Adipocyte (in vitro differentiated cells): ENCODE results near the gene TXNL4A.

Experiments used
- DNase-seq: peaks from one replicate; pipeline ENCODE4 v3.0.0-alpha.2; 2015; ENCODE audit warnings: low read depth
- H3K27me3 ChIP-seq: replicated peaks from 2 replicates; pipeline ENCODE4 v1.7.0; 2013; ENCODE audit warnings: mild to moderate bottlenecking, low read length, moderate library complexity; ENCODE audit not compliant: control insufficient read depth, insufficient read depth
- H3K36me3 ChIP-seq: 2 replicates; pipeline ENCODE4 v1.7.0; 2013; ENCODE audit warnings: low read length, mild to moderate bottlenecking, moderate library complexity; ENCODE audit not compliant: control insufficient read depth, insufficient read depth, severe bottlenecking
- H3K4me1 ChIP-seq: 2 replicates; pipeline ENCODE4 v1.7.0; 2013; ENCODE audit warnings: mild to moderate bottlenecking, low read length, moderate library complexity; ENCODE audit not compliant: control insufficient read depth, insufficient read depth
- H3K4me3 ChIP-seq: 2 replicates; pipeline ENCODE4 v1.7.0; 2013; ENCODE audit warnings: mild to moderate bottlenecking, low read length, moderate library complexity
- H3K9ac ChIP-seq: 2 replicates; pipeline ENCODE4 v1.7.0; 2013; ENCODE audit warnings: mild to moderate bottlenecking, low read length, moderate library complexity
- H3K9me3 ChIP-seq: 2 replicates; pipeline ENCODE4 v1.7.0; 2013; ENCODE audit warnings: mild to moderate bottlenecking, low read length, moderate library complexity; ENCODE audit not compliant: control insufficient read depth

Gene TXNL4A

DNA sequence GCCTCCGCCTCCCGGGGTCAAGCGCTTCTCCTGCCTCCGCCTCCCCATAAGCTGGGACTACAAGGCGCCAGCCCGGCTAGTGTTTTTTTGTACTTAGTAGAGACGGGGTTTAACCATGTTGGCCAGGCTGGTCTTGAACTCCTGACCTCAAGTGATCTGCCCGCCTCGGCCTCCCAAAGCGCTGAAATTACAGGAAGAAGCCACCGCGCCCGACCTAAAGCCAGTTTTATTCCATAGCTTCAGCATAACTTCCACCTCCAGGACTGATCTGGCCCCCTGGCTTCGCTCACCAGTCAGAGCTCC lies 783 bp upstream of the TXNL4A start:
- H3K36me3 ChIP-seq: peaks cover 16% of the 10 kb centered on the region
- H3K4me1 ChIP-seq: peaks cover 16% of the 10 kb centered on the region
- H3K27me3 ChIP-seq: no peaks in the 10 kb centered on the region
- H3K4me3 ChIP-seq: peak overlapping the region; percentile 97
- H3K9ac ChIP-seq: peak overlapping the region; percentile 98
- DNase-seq: no peak
- H3K9me3 ChIP-seq: no peaks in the 10 kb centered on the region

DNA sequence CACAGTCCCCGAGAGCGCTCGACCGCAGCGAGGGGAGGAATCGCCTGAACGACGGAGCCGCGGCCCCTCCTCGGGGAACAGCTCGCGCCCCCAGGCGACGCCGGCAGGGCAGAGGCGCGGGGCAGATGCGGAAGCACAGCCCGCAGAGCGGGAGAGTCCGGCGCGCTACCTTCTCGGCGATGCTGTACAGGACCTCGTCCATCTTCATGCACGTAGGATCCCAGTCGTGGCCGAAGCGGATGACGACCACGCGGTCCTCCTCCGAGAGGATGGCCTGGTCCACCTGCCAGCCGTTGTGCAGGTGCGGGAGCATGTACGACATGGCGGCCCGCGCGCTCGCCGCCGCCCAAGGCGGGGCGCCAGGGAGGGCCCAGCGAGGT lies 302 bp downstream of the TXNL4A start:
- peak overlapping the region; percentile 97 for H3K4me3 ChIP-seq
- H3K4me1 ChIP-seq: peaks cover 16% of the 10 kb centered on the region
- peak; percentile 81 for DNase-seq
- peak overlapping the region; percentile 98 for H3K9ac ChIP-seq
- peaks cover 17% of the 10 kb centered on the region for H3K36me3 ChIP-seq
- no peaks in the 10 kb centered on the region for H3K9me3 ChIP-seq
- H3K27me3 ChIP-seq: no peaks in the 10 kb centered on the region

DNA sequence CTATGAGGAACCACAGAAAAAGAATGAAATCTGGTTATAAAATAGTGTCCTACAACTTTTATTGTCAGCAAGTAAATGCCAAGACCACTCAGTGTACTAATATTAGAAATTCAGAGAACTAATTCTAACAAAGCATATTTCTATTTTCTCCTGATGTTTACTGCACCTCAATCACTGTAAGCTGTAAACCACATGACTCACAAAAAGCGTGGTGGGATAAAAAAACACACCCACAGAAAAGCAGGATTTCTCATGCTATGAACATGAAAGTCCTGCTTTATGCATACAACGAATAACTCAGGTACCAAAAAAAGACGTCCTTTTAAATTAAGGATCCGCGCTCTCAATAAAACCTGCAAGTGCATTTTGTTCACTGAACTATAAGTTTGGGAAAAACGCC lies 797 bp downstream of the TXNL4A start:
- peak; percentile 45 for DNase-seq
- Histone ChIP-seq H3K36me3 (peaks cover 17% of the 10 kb centered on the region), H3K27me3 (no peaks in the 10 kb centered on the region), H3K4me1 (peaks cover 20% of the 10 kb centered on the region), H3K9ac (peak overlapping the region; percentile 98), H3K4me3 (peak overlapping the region; percentile 97), H3K9me3 (no peaks in the 10 kb centered on the region)

DNA sequence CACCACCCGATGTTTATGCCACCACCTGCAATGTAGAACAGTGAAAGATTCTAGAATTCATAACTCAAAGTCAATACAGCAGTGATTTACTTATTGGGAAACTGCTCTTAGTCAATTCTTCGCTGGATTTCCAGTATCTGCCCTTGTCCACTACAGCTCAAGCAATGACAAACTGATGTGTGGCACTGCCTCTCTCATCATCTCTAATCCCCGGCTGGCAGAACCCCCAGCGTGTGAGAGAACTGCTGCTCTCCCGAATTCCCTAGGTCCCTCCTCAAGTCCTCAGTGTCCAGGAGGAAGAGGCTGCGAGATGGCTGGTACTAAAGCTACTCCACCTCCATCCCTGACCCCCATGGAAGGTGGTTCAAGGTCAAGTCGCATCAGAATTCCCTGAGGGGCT lies 1.6 kb downstream of the TXNL4A start:
- no peaks in the 10 kb centered on the region for H3K27me3 ChIP-seq
- H3K36me3 ChIP-seq: peaks cover 17% of the 10 kb centered on the region
- H3K9ac ChIP-seq: peak overlapping the region; percentile 98
- DNase-seq: peak; percentile 22
- H3K4me1 ChIP-seq: peaks cover 20% of the 10 kb centered on the region
- peak overlapping the region; percentile 97 for H3K4me3 ChIP-seq
- H3K9me3 ChIP-seq: no peaks in the 10 kb centered on the region

DNA sequence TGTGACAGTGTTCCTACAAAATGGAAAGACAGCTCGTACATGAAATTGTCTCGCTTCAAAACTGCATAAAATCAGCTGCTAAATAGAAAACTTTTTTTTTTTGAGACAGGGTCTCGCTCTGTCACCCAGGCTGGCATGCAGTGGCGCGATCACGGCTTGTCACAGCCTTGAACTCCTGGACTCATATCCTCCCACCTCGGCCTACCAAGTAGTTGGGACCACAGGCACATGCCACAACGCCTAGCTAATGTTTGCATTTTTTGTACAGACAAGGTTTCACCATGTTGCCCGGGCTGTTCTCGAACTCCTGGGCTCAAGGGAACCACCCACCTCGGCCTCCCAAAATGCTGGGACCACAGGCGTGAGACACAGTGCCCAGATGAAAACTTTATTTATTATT lies 3.2 kb downstream of the TXNL4A start:
- H3K36me3 ChIP-seq: peaks cover 17% of the 10 kb centered on the region
- no peak overlapping the region for H3K4me3 ChIP-seq
- no peak for DNase-seq
- H3K9me3 ChIP-seq: no peaks in the 10 kb centered on the region
- no peaks in the 10 kb centered on the region for H3K27me3 ChIP-seq
- H3K4me1 ChIP-seq: peaks cover 20% of the 10 kb centered on the region
- H3K9ac ChIP-seq: no peak overlapping the region

DNA sequence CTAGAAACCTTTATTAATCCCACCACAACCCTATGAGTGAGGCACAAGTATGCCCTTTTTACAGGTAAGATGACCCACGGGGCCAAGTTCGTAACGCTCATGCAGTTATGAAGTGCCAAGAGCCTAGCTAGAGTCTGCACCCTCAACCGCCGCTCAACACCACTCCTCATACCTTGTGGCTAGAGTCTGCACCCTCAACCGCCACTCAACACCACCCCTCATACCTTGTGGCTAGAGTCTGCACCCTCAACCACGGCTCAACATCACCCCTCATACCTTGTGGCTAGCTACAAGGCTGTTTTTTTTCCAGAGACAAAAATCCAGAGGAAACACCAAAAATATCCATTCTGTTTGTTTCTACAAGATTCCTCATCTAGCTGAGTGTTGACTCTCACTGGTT lies 4.6 kb downstream of the TXNL4A start:
- H3K36me3 ChIP-seq: peaks cover 20% of the 10 kb centered on the region
- DNase-seq: no peak
- no peak overlapping the region for H3K9ac ChIP-seq
- no peaks in the 10 kb centered on the region for H3K9me3 ChIP-seq
- H3K4me3 ChIP-seq: no peak overlapping the region
- H3K4me1 ChIP-seq: peaks cover 20% of the 10 kb centered on the region
- no peaks in the 10 kb centered on the region for H3K27me3 ChIP-seq

DNA sequence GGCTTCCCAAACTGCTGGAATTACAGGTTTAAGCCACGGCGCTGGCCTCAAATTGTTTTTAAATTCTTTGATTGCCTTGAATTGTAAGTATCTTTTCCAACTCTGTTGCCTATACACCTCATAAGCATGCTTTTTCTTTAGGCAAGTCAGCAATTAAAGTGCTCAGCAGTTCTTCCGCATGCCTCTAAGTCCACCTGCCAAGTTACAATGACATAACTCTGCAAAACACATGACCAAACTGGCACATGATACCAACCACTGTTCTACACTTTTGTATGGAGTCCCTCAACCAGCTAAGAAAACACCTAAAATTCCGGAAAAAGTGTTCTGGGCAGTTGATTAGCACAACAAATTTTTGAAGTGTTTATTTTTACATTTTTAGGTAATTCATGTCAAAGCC lies 5.1 kb downstream of the TXNL4A start:
- no peaks in the 10 kb centered on the region for H3K9me3 ChIP-seq
- H3K9ac ChIP-seq: no peak overlapping the region
- H3K27me3 ChIP-seq: no peaks in the 10 kb centered on the region
- H3K4me3 ChIP-seq: no peak overlapping the region
- H3K36me3 ChIP-seq: peaks cover 20% of the 10 kb centered on the region
- no peak for DNase-seq
- peaks cover 20% of the 10 kb centered on the region for H3K4me1 ChIP-seq

DNA sequence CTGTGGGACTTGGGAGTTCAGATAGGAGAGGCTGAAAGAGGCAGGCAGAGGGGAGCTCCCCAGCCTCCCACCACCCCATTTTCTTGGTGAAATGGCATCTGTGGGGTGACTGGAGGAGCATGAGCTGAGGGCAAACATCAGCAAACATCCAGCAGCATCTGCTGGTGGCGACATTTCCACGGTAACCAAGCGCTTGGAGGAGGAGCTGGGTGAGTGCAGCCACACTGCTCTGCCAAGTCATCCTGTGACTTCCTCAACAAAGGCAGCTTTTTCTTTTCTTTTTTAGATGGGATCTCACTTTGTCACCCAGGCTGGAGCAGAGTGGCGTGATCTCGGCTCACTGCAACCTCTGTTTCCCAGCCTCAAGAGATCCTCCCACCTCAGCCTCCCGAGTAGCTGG lies 5.6 kb downstream of the TXNL4A start:
- no peak overlapping the region for H3K4me3 ChIP-seq
- peaks cover 20% of the 10 kb centered on the region for H3K36me3 ChIP-seq
- H3K9me3 ChIP-seq: no peaks in the 10 kb centered on the region
- DNase-seq: no peak
- H3K9ac ChIP-seq: no peak overlapping the region
- H3K27me3 ChIP-seq: no peaks in the 10 kb centered on the region
- H3K4me1 ChIP-seq: peaks cover 20% of the 10 kb centered on the region

DNA sequence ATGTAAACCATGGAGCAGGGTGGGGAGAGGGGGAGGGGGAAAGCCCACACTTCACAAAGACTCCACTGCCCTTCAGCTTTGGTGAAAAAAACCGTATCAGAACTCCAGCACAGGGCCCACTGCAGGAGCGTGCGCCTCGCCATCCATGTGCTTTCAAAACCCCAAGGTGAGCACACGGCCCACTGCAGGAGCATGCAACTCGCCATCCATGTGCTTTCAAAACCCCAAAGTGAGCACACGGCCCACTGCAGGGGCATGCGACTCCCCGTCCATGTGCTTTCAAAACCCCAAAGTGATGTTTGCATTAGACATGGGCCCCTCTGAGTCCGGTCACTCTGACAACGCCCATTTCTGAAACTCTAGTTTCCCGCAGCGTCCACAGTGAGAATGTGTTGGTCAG lies 7.8 kb downstream of the TXNL4A start:
- peaks cover 4% of the 10 kb centered on the region for H3K4me1 ChIP-seq
- no peak for DNase-seq
- no peak overlapping the region for H3K9ac ChIP-seq
- H3K27me3 ChIP-seq: no peaks in the 10 kb centered on the region
- no peak overlapping the region for H3K4me3 ChIP-seq
- no peaks in the 10 kb centered on the region for H3K9me3 ChIP-seq
- H3K36me3 ChIP-seq: peaks cover 25% of the 10 kb centered on the region

DNA sequence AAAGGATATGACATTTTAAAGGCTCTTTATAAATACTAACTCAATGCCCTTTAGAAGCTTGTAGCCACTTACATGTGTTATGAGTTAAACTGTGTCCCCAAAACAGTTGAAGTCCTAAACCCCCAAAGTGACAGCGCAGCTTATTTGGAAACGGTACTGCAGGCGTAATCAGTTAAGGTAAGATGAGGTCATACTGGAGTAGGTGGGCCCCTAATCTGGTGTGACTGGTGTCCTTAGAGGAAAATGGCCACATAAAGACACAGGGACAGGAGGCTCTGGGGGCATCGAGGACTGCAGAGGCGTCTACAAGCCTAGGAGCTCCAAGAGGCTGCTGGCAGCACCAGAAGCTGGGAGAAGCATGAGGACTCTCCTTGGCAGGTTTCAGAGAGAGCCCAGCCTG lies 8.5 kb downstream of the TXNL4A start:
- Histone ChIP-seq H3K4me1 (peaks cover 4% of the 10 kb centered on the region), H3K9me3 (no peaks in the 10 kb centered on the region), H3K36me3 (peaks cover 20% of the 10 kb centered on the region), H3K27me3 (no peaks in the 10 kb centered on the region), H3K9ac (no peak overlapping the region), H3K4me3 (no peak overlapping the region)
- DNase-seq: no peak

DNA sequence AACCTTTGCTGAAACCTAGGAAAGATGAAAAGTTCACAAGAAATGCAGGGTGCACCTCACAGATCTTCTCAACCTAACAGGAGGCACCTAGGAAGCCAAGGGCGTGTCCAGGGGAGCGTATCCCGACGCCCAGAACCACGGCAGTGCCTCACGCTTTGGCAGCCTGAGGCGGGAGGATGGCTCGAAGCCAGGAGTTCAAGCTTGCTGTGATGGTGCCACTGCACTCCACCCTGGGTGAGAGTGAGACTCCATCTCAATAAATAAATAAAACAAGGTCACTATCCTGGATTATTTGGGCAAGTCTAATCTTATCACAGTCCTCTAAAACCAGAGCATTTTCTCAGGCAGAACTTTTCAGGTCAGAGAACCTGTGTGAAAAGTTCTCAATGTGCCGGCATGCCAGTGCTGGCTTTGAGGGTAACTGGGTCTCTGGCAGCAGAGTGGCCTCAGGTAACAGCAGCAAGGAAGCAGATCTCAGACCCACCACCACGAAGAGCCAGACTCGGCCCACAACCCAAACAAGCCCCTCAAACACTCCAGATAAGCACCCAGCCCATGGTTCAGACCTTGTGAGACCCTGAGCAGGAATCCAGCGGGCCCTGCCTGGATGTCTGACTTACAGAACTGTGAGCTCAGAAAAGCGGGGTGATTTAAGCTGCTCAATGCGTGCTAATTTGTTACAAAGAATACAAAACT lies 12.2 kb downstream of the TXNL4A start:
- Histone ChIP-seq H3K9me3 (no peaks in the 10 kb centered on the region), H3K4me1 (no peaks in the 10 kb centered on the region), H3K9ac (no peak overlapping the region), H3K27me3 (no peaks in the 10 kb centered on the region), H3K36me3 (peaks cover 31% of the 10 kb centered on the region), H3K4me3 (no peak overlapping the region)
- DNase-seq: no peak

DNA sequence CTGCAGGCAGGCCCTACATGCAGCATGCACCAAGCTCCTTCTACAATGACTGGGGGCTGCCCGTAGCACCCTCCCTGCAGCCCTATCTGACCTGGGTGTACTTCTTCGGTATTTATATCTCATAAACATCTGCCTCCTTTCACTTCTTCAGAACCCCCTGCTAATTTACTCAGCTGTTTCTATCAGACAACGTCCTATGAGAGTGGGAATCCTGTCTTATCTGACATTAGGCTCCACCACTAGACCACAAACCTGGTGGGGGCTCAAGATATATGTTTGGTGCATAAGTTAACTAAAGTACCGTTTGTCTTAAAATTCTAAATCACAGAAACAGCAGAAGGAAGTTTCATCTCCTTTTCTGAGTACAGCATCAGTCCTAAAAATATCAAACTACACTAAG lies 13.3 kb downstream of the TXNL4A start:
- DNase-seq: no peak

More for the DNA sequence above, 13.3 kb downstream of the TXNL4A start:
- Histone ChIP-seq H3K4me1 (no peaks in the 10 kb centered on the region), H3K4me3 (no peak overlapping the region), H3K9ac (no peak overlapping the region), H3K36me3 (peaks cover 42% of the 10 kb centered on the region), H3K9me3 (no peaks in the 10 kb centered on the region), H3K27me3 (no peaks in the 10 kb centered on the region)
